HG03280 (cell line): ENCODE measurements around the gene PRR7.
A peak's percentile ranks its signal among the peaks of the same experiment; 100 is the strongest.
"Not testable (repeated sequence)": the region's sequence is repeated elsewhere in the genome, so short reads cannot be mapped to it uniquely, and the experiment has no call there.

Source experiments
- ATAC-seq: cut with Tn5 transposase; IDR thresholded peaks from one replicate; pipeline ENCODE4 v1.9.1; 2021; ENCODE audit warnings: mild to moderate bottlenecking, moderate library complexity; ENCODE audit not compliant: unreplicated experiment

The PRR7 gene

DNA sequence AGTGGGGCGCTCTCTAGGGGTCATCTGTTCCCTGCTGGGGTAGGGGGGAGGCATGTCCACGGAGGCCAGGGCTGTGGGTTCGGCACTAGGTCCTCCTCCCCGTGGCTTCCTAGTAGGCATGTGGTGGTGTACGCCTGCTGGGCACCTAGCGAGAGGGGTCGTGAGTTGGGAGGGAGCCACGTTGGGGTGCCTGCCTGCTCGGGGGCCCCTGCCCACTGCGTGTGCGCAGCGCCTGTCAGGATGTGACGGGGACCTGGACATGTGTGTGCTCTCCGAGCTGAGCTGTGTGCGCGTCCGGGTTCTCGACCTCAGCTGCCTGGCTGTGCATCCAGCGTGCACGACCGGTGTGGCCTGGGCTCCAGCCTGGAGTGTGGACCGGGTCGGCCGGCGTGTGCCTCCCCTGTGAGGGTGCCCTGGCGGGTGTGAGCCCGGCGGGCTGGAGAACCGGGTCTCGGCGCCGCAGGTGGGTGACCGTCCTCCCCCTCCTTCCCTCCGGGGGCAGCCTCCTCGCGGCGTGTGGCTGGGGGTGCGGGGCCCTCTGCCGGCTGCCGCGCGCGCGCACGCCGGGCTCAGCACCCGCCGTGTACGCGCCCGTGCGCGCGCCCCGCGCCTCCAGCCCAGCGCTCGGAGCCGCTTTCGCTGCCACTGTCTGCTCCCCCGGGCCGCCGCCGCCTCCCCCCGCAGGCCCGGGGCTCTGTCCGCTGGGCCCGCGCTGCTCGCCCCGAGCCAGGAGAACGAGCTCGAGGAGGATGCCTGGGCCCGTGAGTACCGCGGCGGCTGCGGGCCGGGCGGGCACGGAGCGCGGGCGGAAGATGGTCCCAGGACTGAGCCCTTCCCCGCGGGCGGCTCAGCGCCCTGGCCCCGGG is at the start of gene PRR7:
PRR7 (plus strand) TSS at position 615 of the 866 bp plus-strand sequence. CDS start 8,254 bp downstream, outside the sequence.
- peak; percentile 57 for ATAC-seq

- ATAC-seq, result no peak
These were observed 48.7 kb upstream of the PRR7 start for GRCh38 chr5:177397875-177398390.

GRCh38 chr5:177399997-177400868 is 46.4 kb upstream of the PRR7 start, which contains the start of gene PFN3:
Gene PFN3 (minus strand): TSS chr5:177400661. CDS start chr5:177400576, 85 bp downstream.
- no peak for ATAC-seq

DNA sequence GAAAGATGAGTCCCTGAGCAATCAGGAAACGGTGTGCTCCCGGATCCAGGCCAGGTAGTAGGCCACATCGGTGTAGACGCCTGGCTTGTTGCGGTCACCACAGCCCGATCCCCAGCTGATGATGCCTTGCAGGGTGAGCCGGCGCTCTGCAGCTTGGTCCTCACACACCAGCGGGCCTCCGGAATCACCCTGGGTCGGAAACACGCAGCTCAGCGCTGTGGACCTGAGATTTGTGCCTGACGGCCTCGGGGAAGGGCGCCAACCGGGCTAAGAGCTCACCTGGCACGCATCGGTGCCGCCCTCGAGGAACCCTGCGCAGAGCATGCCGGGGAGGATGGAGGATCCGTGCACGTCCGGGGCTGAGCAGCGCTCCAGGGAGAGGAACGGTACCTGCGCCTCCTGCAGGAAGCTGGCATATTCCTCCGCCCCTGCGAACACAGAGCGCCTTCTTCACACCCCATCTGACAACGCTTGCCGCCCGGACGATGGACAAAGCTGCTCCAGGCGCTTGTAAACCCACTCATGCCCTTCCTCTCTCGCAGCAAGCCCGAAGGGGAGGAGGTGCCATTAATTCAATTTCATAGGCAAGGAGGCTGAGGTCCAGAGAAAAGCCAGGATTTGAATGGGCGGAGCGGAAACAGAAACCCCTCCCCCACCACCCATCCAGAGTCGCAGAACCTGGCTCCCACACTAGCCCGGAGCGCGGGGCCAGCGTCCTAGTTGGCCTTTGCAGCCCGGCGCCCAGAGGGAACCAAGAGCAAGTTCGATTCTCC is 44.2 kb upstream of the PRR7 start:
- ATAC-seq, result no peak

DNA sequence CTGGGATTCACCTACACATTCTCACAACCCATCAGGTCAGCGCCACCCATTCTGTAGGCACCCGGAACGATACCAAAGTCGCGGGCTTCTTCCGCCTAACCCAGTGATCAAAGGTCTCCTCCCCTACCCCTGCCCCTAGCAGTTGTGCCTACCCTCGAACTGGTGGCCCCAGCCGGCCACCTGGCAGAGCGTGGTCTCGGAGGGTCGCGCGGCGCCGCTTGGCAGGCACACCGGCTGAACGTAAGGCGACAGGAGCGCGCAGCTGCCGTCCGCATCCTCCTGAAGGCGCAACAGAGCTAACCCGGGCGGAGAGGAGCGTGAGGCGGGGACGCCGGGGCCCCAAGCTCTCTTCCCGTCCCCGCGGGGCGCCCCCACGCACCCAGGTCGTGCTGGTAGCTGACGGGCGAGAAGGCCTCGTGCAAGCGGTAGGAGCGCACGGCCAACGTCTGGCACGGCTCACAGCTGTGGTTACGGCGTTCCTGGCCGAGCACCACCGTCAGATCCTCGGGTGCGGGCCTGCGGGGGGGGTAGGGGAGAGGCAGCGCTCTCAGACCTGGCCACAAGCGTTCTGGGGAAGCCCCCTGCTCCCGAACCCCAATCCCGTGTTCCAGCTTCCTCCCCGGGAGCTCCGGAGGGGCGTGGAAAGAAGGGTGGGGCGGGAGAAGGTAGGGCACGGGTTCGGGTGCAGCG is 43.4 kb upstream of the PRR7 start:
- ATAC-seq, result peak; percentile 17

GRCh38 chr5:177403792-177404640 is 42.6 kb upstream of the PRR7 start:
- peak; percentile 82 for ATAC-seq

DNA sequence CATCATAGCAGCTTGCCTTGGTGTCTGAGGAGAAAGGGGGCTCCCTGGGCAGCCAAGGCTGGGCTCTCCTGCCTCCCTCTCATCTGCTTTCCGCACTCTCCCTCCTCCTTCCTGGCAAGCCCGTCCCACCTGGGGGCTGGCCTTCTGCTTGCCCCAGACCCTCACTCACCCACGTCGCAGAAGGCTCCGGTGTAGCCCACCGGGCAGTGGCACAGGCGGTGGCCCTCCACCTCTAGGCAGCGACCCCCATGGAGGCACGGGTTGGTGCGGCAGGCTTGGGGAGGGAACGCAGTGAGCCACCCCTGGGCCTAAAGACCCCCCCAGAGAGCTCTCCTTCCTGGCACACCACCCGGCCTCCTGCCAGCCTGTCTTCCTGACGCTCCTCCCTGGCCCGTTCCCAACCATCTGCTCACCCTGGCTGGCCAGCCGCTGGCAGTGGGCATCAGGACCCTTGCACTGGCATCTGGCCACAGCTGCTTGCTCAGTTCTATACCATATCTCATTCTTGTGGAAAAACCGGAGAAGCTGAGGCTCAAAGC is 41.9 kb upstream of the PRR7 start:
- no peak for ATAC-seq

- ATAC-seq, result no peak
These were observed 41.3 kb upstream of the PRR7 start for GRCh38 chr5:177405312-177405711.

- ATAC-seq, result no peak
These were observed 40.8 kb upstream of the PRR7 start for GRCh38 chr5:177405805-177406204.

DNA sequence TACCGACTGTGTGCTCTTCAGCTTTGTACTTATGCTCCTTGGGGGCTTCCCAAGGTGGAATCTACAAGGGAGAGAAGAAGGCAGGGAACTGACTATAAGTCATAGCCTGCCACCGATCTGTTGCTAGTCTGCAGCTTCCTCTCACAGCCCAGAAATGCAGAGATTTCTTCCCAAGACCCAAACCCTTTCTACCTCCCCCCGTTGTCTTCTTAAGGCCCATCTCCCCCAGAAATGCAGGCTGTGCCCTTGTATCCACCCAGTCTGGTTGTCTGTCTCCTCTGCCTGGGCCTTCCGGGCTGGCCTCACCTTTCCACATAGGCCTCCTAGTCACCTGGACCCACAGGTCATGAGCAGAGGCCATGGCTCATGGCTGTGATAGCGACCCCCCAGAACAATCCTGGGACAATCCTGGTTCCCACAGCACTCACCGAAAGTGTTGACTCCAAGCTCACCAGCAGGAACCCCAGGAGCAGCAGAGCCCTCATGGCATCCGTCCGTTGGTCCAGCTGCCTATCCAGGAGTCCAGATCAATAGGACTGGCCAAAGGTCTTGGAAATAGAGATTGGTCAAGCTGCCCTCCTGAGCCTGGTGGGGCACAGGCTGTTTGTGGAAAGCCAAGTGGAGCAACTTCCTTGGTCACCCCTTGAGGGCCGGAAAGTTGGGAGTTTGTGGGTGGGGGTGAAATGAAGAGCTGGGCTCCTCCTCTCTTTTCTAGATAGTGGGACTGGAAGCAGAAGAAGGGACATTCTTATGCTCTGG is 37.4 kb upstream of the PRR7 start, which contains the start of gene F12:
F12 (minus strand) TSS at position 522 of the 759 bp plus-strand sequence; CDS start at position 485, 37 bp downstream.
- no peak for ATAC-seq

DNA sequence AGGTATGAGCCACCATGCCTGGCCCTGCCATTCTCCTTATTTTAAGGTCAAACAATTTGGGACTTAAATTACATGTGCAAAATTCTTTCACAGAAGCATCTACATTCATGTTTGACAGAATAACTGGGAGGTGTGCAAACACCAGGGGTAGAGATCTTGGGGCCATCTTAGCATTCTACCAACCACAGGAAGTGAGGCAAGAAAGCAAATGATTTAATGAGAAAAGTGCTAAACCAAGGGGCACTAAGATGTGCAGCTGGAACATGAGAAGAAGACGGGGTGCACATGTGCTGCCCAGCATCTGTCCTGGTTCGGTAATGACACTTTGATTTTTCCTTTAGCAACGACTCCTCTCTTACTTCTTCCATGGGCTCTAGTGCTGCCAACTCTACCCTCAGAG is 36.0 kb upstream of the PRR7 start:
- no peak for ATAC-seq

GRCh38 chr5:177412603-177413233 is 33.9 kb upstream of the PRR7 start:
- ATAC-seq, result peak; percentile 74

DNA sequence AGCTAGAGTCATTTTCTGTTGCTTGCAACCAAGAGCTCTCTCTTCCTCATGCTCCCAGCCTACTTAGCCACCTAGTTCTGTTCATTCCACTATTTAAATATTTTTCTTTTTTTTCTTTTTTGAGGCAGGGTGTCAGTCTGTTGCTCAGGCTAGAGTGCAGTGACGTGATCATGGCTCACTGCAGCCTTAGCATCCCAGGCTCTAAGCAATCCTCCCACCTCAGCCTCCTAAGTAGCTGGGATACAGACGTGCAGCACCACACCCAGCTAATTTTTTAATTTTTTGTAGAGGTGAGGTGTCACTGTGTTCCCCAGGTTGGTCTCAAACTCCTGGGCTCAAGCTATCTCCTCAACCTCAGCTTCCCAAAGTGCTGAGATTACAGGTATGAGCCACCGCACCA is 32.1 kb upstream of the PRR7 start:
- no peak for ATAC-seq

DNA sequence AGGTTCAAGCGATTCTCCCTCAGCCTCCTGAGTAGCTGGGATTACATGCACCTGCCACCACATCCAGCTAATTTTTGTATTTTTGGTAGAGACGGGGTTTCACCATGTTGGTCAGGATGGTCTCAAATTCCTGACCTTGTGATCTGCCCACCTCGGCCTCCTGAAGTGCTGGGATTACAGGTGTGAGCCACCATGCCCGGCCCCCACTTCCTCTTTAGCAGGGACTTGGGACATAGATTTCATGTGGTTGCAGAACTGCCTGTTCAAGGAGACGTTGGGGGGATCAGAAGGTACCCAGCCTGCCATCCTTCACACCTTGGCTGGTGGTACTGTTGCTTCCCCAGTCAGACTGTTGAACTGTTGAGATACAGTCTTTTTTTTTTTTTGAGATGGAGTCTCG is 29.5 kb upstream of the PRR7 start:
- not testable (repeated sequence) for ATAC-seq

GRCh38 chr5:177419046-177419445 is 27.6 kb upstream of the PRR7 start:
- ATAC-seq, result no peak

DNA sequence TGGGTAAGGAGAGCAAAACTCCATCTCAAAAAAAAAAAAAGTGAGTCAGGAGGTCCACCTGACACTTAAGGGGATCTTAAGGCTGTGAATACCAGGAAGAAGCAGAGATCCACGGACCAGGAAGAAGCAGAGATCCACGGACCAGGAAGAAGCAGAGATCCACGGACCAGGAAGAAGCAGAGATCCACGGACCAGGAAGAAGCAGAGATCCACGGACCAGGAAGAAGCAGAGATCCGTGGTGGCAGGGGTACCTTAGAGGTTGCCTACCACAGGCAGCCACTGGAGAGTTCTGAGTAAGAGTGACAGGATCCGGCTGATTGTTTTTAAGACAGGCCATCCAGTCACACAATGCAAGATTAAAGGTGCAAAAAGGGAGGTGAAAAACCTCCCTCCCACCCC is 26.1 kb upstream of the PRR7 start:
- not testable (repeated sequence) for ATAC-seq

DNA sequence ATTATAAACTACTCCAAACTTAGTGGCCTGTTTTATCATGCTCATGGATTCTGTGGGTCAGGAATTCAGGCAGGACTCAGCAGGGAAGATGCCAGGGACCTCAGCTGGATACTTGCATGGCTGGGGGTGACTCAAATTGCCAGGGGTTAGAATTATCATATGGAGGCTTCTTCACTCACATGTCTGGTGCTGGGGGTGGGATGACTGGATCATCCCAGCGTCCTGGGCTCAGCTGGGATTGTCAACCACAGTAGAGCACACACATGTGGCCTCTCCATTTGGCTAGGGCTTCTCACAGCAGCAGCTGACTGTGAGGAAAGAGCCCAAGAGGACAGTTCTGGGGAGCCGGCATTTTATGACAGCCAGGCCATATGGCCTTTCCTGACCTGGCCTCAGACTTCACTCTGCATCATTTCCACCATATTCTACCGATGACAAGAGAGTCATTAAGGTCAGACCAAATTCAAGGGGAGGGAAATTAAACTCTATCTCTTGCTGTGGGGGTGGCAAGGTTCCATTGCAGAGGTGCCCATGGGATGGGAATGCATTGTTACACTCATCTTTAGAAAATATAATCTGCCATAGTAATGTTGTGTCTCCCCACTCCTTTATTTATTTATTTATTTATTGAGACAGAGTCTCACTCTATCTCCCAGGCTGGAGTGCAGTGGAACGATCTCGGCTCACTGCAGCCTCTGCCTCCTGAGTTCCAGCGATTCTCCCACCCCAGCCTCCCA is 25.4 kb upstream of the PRR7 start:
- no peak for ATAC-seq
